Gastroesophageal sphincter (tissue), 4 donors: ENCODE results near the gene SPA17. TPM values are rescaled to one million over a fixed set of nuclear protein-coding genes. Genes with fewer than 3 reads are reported as not detected.

Source experiments
- ATAC-seq: fragments of 150-250 bp; one replicate; pipeline ENCODE4 v1.9.1; 2016; ENCODE audit warnings: mild to moderate bottlenecking, moderate library complexity
- H3K27ac ChIP-seq, 4 donors: fragments of 200-600 bp; sonication (generic) in 3 of 4; 1 replicate in 3 of 4; 2 replicates in 1 of 4; pipeline ENCODE4 v1.5.1; 2016 to 2019
- H3K27me3 ChIP-seq: fragments of 200-600 bp; sonication (generic); one replicate; pipeline ENCODE4 v1.5.1; 2019
- H3K36me3 ChIP-seq, 2 donors: fragments of 200-600 bp; sonication (generic); one replicate each; pipeline ENCODE4 v1.5.1; 2019; ENCODE audit warnings: control low read depth in 1 of 2
- H3K4me1 ChIP-seq, 3 donors: fragments of 200-600 bp; sonication (generic); 1 replicate in 2 of 3; 2 replicates in 1 of 3; pipeline ENCODE4 v1.5.1; 2016 to 2019; ENCODE audit warnings: control low read depth in 2 of 3
- H3K4me3 ChIP-seq, 2 donors: fragments of 200-600 bp; sonication (generic); one replicate each; pipeline ENCODE4 v1.5.1; 2019; ENCODE audit warnings: mild to moderate bottlenecking in 1 of 2, moderate library complexity in 1 of 2
- H3K9me3 ChIP-seq, 3 donors: fragments of 200-600 bp; sonication (generic); one replicate each; pipeline ENCODE4 v1.5.1; 2017 to 2019; ENCODE audit warnings: control low read depth in 2 of 3
- EP300 ChIP-seq: sonication (generic); formaldehyde crosslinking; IDR thresholded peaks from one replicate; pipeline ENCODE4 v1.6.1; 2017; ENCODE audit warnings: antibody characterized with exemption, mild to moderate bottlenecking
- POLR2A ChIP-seq, 2 donors: fragments of 450-650 bp; IDR thresholded peaks; one replicate each; pipeline ENCODE4 v1.6.1; 2017; ENCODE audit warnings: antibody characterized with exemption in 2 of 2, mild to moderate bottlenecking in 2 of 2, moderate library complexity in 1 of 2
- POLR2AphosphoS5 ChIP-seq: sonication (generic); formaldehyde crosslinking; IDR thresholded peaks from one replicate; pipeline ENCODE4 v1.6.1; 2017; ENCODE audit warnings: antibody characterized with exemption
- WGBS, 2 donors: methylation state at CpG; one replicate each; pipeline ENCODE4 v1.1.5; 2018; ENCODE audit warnings: low coverage in 1 of 2; 5-methylcytosine and 5-hydroxymethylcytosine counted together
- total RNA-seq, 4 donors: library from RNA; depleted of rRNA; stranded (reverse); fragments of >200 nt; gene quantifications; one replicate each; pipeline ENCODE4 v1.1.0, GENCODE V29; 2016
- TF ChIP-seq, protein P1 (sequence below), 4 experiments: fragments of 200-600 bp in 2 of 4; fragments of 450-650 bp in 2 of 4; sonication (generic) in 1 of 4; IDR thresholded peaks; one replicate each; pipeline ENCODE4 v1.5.1; 2017 to 2019; ENCODE audit warnings: antibody characterized with exemption in 4 of 4, mild to moderate bottlenecking in 2 of 4, moderate library complexity in 2 of 4

SPA17 gene
- total RNA-seq, 4 donors from 2014 or later, result 4.6 to 15.3 (median 7.4) TPM

DNA sequence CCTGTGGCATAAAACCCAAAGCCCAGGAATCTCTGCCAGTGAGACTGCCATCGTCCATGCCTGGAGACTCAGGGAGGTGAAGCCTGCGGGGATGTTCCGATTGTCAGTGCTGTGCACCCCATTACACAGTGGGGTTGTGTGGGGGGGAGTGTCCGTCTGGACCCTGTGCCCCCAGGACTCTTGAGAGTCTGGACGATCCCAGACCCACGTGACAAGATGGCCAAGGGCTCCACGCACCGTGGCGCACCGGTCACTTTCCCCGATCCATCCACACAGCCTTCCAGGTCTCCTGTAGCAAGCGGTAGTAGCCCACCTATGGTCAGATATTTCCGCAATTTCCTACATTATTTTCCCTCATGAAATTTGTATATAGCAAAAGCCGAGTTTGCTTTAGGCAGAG, 45.1 kb downstream of the SPA17 start:
- Histone ChIP-seq H3K27ac (no peak overlapping the region), H3K27me3 (peaks cover 94% of the 10 kb centered on the region), H3K36me3 (no peaks in the 10 kb centered on the region), H3K9me3 (no peaks in the 10 kb centered on the region), H3K4me3 (no peak overlapping the region), H3K4me1 (peaks cover 0 to 18% (median 6%) of the 10 kb centered on the region in 3 donors)
- ATAC-seq, result no peak
- WGBS, 2 donors, result 33 to 36% methylated on average over 8 to 10 of the region's 14 CpGs
- TF ChIP-seq EP300 (no peak), POLR2AphosphoS5 (no peak), POLR2A (IDR thresholded peaks at IDR 0.05) (no peak)
- TF ChIP-seq, protein P1, sequence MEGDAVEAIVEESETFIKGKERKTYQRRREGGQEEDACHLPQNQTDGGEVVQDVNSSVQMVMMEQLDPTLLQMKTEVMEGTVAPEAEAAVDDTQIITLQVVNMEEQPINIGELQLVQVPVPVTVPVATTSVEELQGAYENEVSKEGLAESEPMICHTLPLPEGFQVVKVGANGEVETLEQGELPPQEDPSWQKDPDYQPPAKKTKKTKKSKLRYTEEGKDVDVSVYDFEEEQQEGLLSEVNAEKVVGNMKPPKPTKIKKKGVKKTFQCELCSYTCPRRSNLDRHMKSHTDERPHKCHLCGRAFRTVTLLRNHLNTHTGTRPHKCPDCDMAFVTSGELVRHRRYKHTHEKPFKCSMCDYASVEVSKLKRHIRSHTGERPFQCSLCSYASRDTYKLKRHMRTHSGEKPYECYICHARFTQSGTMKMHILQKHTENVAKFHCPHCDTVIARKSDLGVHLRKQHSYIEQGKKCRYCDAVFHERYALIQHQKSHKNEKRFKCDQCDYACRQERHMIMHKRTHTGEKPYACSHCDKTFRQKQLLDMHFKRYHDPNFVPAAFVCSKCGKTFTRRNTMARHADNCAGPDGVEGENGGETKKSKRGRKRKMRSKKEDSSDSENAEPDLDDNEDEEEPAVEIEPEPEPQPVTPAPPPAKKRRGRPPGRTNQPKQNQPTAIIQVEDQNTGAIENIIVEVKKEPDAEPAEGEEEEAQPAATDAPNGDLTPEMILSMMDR (IDR thresholded peaks at IDR 0.05), result no peak

DNA sequence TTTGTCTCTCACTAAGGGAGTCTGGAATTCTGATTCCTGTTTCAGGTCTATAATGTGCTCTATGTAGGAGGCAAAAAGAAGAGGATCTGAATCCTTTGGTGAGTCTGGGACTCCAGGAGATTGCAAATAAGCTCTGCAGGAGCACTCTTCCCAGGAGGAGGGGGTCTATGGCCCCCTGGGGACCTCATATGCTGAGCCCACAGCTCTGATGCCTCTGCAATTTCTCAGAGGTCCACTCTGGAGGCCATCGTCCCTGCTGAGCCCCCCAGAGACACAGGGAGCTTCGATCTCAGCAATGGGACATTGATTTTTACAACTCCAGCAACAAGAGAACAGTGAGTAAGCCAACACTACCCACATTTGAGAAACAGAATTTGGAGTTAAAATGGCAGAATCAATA, 45.8 kb downstream of the SPA17 start:
- no peak for ATAC-seq

DNA sequence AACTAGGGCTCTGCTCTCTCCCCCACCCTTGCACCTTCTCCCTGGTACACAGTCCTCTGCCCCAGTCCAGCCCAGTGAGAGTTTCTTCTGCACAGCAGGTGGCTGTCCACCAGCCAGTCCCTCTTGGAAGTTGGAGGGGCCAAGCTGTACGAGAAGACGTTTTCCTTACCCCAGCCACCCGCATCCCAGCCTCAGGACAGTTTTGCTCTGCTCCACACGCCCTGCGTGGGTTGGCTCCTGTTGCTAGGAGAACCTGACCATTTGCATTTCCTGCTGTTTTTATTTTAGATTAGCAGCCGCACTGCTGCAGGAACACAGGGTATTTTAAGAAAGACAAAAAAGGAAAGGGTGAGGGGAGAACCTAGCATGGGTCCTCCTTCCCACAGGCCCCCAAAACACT, 48.5 kb downstream of the SPA17 start:
- H3K4me3 ChIP-seq, result no peak overlapping the region
- WGBS, 2 donors, result 26 to 45% methylated on average over 5 to 6 of the region's 6 CpGs
- ATAC-seq, result no peak
- H3K27ac ChIP-seq, result no peak overlapping the region
- TF ChIP-seq EP300 (no peak), POLR2A (IDR thresholded peaks at IDR 0.05) (no peak), POLR2AphosphoS5 (no peak)
- TF ChIP-seq, protein P1 (IDR thresholded peaks at IDR 0.05), result no peak
- no peaks in the 10 kb centered on the region for H3K36me3 ChIP-seq
- H3K27me3 ChIP-seq, result peaks cover 97% of the 10 kb centered on the region
- H3K4me1 ChIP-seq, result peaks cover 0 to 25% (median 6%) of the 10 kb centered on the region in 3 donors
- no peaks in the 10 kb centered on the region for H3K9me3 ChIP-seq

More for the DNA sequence above, 45.8 kb downstream of the SPA17 start:
- Histone ChIP-seq H3K27ac (no peak overlapping the region), H3K4me3 (no peak overlapping the region), H3K27me3 (peaks cover 94% of the 10 kb centered on the region), H3K36me3 (no peaks in the 10 kb centered on the region), H3K4me1 (peaks cover 0 to 18% (median 6%) of the 10 kb centered on the region in 3 donors), H3K9me3 (no peaks in the 10 kb centered on the region)
- WGBS, 2 donors, result 47% methylated on average over 2 of the region's 2 CpGs; no CpG with 5 or more reads in 1 of the 2 donors
- no peak for TF ChIP-seq POLR2AphosphoS5
- TF ChIP-seq, protein P1 (IDR thresholded peaks at IDR 0.05), result no peak
- TF ChIP-seq POLR2A (IDR thresholded peaks at IDR 0.05), result no peak
- no peak for TF ChIP-seq EP300

DNA sequence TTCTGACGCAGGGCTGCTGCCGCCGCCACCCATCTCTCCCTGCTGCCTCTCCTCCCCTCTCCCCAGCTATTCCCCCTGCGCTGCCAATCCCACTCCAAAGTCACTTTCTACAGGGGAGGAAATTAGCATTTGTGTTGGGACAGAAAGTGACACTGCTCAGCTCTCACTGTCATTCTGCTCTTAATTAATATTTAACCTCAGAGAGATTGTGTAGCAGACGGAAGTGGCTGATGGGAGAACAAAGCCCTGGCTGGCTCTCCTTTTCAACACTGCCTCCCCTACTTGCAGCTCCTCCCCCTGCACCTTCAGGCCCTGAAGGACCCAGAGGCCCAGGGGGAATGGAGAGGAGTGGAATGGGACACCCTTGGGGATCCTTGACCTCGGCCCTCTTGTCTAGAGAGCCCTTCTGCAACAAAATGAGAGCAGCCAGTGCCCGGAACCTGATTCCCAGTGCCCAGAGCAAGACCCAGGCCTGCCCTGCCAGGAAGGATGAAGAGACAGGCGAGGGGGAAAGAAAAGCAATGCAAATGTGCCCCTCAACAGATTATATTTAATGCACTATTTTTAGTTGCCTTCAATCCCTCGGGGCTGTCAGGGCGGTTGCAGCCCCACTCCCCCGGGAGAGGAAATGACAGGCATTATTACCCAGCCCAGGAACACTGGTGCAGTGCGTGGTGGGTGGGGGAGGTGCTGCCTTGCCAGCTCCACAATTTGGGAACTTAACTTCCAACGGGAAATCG, 51.4 kb downstream of the SPA17 start:
- no peaks in the 10 kb centered on the region for H3K9me3 ChIP-seq
- ATAC-seq, result no peak
- H3K27me3 ChIP-seq, result peaks cover 77% of the 10 kb centered on the region
- H3K4me1 ChIP-seq, result peaks cover 0 to 8% (median 0%) of the 10 kb centered on the region in 3 donors
- H3K4me3 ChIP-seq, result no peak overlapping the region
- no peak overlapping the region for H3K27ac ChIP-seq
- H3K36me3 ChIP-seq, result no peaks in the 10 kb centered on the region
- WGBS, 2 donors, result 29 to 78% methylated on average over 5 to 12 of the region's 14 CpGs
- TF ChIP-seq POLR2AphosphoS5 (no peak), EP300 (no peak), POLR2A (IDR thresholded peaks at IDR 0.05) (no peak)
- TF ChIP-seq, protein P1 (IDR thresholded peaks at IDR 0.05), result no peak

DNA sequence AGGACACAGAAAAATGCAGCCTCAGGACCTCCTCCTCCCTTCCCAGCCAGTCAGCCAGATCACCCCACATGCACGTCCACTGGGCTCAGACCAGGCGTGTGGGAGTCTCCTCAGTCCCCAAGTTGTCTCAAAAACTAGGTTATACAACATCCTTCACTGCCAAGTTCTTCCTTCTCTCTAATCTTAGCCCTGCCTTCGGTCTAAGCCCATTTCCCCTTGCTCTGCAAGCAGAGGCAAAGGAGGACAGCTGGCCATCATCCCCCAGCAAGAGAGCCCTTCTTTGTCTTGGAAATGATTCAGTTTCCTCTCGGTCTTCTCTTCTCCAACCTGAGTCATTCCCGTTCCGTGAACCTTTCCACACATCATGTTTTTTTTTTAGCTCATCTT, 52.0 kb downstream of the SPA17 start:
- TF ChIP-seq POLR2A (IDR thresholded peaks at IDR 0.05) (no peak), EP300 (no peak), POLR2AphosphoS5 (no peak)
- TF ChIP-seq, protein P1 (IDR thresholded peaks at IDR 0.05), result no peak
- no peak for ATAC-seq
- Histone ChIP-seq H3K4me1 (peaks cover 0 to 8% (median 0%) of the 10 kb centered on the region in 3 donors), H3K27ac (no peak overlapping the region), H3K4me3 (no peak overlapping the region), H3K36me3 (no peaks in the 10 kb centered on the region), H3K9me3 (no peaks in the 10 kb centered on the region), H3K27me3 (peaks cover 71% of the 10 kb centered on the region)
- WGBS, 2 donors, result 12 to 21% methylated on average over 6 of the region's 6 CpGs
